ENCODE data around the gene ENTPD2.

The ENTPD2 gene

GRCh38 chr9:137044502-137045177 lies 9.2 kb downstream of the ENTPD2 start:
- Histone ChIP-seq H3K27me3 (ENCODE audit: insufficient read depth, low read depth, severe bottlenecking) (peaks cover 9% of the 10 kb centered on the region), H3K4me3 (ENCODE audit: low read depth, low read length) (peak overlapping the region; percentile 68), H3K9me3 (ENCODE audit: severe bottlenecking) (no peaks in the 10 kb centered on the region), H3K36me3 (peaks cover 15% of the 10 kb centered on the region), H3K27ac (peak overlapping the region; percentile 73)
- DNase-seq, result no peak
- no peak for TF ChIP-seq CTCF (IDR thresholded peaks at IDR 0.05; ENCODE audit: low read depth, low read length)

GRCh38 chr9:137044037-137044436 lies 9.8 kb downstream of the ENTPD2 start:
- no peak for TF ChIP-seq CTCF (IDR thresholded peaks at IDR 0.05; ENCODE audit: low read depth, low read length)
- H3K27ac ChIP-seq, result no peak overlapping the region
- H3K9me3 ChIP-seq (ENCODE audit: severe bottlenecking), result no peaks in the 10 kb centered on the region
- H3K36me3 ChIP-seq, result peaks cover 20% of the 10 kb centered on the region
- DNase-seq, result no peak
- H3K27me3 ChIP-seq (ENCODE audit: insufficient read depth, low read depth, severe bottlenecking), result peaks cover 3% of the 10 kb centered on the region
- no peak overlapping the region for H3K4me3 ChIP-seq (ENCODE audit: low read depth, low read length)

GRCh38 chr9:137042751-137043727 lies 10.8 kb downstream of the ENTPD2 start:
- peaks cover 30% of the 10 kb centered on the region for H3K36me3 ChIP-seq
- H3K9me3 ChIP-seq (ENCODE audit: severe bottlenecking), result no peaks in the 10 kb centered on the region
- no peak for TF ChIP-seq CTCF (IDR thresholded peaks at IDR 0.05; ENCODE audit: low read depth, low read length)
- peak; percentile 33 for DNase-seq
- no peaks in the 10 kb centered on the region for H3K27me3 ChIP-seq (ENCODE audit: insufficient read depth, low read depth, severe bottlenecking)
- H3K4me3 ChIP-seq (ENCODE audit: low read depth, low read length), result no peak overlapping the region
- no peak overlapping the region for H3K27ac ChIP-seq

GRCh38 chr9:137041124-137041523 lies 12.7 kb downstream of the ENTPD2 start:
- TF ChIP-seq CTCF (IDR thresholded peaks at IDR 0.05; ENCODE audit: low read depth, low read length), result no peak
- no peak for DNase-seq
- Histone ChIP-seq H3K36me3 (peaks cover 31% of the 10 kb centered on the region), H3K27ac (no peak overlapping the region), H3K9me3 (ENCODE audit: severe bottlenecking) (no peaks in the 10 kb centered on the region), H3K4me3 (ENCODE audit: low read depth, low read length) (no peak overlapping the region), H3K27me3 (ENCODE audit: insufficient read depth, low read depth, severe bottlenecking) (no peaks in the 10 kb centered on the region)

- Histone ChIP-seq H3K27ac (no peak overlapping the region), H3K36me3 (peaks cover 31% of the 10 kb centered on the region), H3K27me3 (ENCODE audit: insufficient read depth, low read depth, severe bottlenecking) (no peaks in the 10 kb centered on the region), H3K9me3 (ENCODE audit: severe bottlenecking) (no peaks in the 10 kb centered on the region), H3K4me3 (ENCODE audit: low read depth, low read length) (no peak overlapping the region)
- TF ChIP-seq CTCF (IDR thresholded peaks at IDR 0.05; ENCODE audit: low read depth, low read length), result no peak
- DNase-seq, result no peak
Observed at GRCh38 chr9:137040568-137040967, 13.3 kb downstream of the ENTPD2 start.

All from WERI-Rb-1 (cell line).